Measurements from ENCODE around the gene NGF. TPM values are rescaled to one million over a fixed set of nuclear protein-coding genes. Genes with fewer than 3 reads are reported as not detected.

NGF gene
- total RNA-seq, 5 donors from 2014 or later (not counting 1 experiment from before 2014, with no cell fraction given): not detected

GRCh38 chr1:115237507-115237906, 100.5 kb downstream of the NGF start:
- Histone ChIP-seq H3K4me1 (ENCODE audit: control insufficient read depth in 1 of 2, extremely low read depth in 1 of 2, insufficient read depth in 2 of 2, low read length in 2 of 2) (no peaks in the 10 kb centered on the region), H3K4me3 (ENCODE audit: control insufficient read depth in 1 of 2, extremely low read depth in 1 of 2, low read length in 1 of 2) (no peak overlapping the region), H3K9me3 (no peaks in the 10 kb centered on the region), H3K27ac (ENCODE audit: low read length) (no peak overlapping the region), H3K27me3 (replicated peaks in 1 of 2; ENCODE audit: control insufficient read depth in 2 of 2, extremely low read depth in 1 of 2, insufficient read depth in 2 of 2, low read length in 1 of 2) (peaks cover 0 to 7% of the 10 kb centered on the region in 2 experiments), H3K36me3 (ENCODE audit: control insufficient read depth in 2 of 2, extremely low read depth in 1 of 2, insufficient read depth in 1 of 2, low read length in 1 of 2) (no peaks in the 10 kb centered on the region)
- 80% methylated on average over 2 of the region's 5 CpGs for WGBS (ENCODE audit: insufficient coverage)
- Mint-ChIP-seq H3K4me3 (no peak overlapping the region), H3K36me3 (no peaks in the 10 kb centered on the region), H3K9me3 (no peaks in the 10 kb centered on the region), H3K27ac (no peak overlapping the region), H3K4me1 (no peaks in the 10 kb centered on the region), H3K27me3 (peaks cover 7 to 20% of the 10 kb centered on the region in 2 donors)
- ATAC-seq (replicated peaks in 1 of 4): no peak
- POLR2A ChIA-PET: no interaction called here
- DNase-seq: no peak
- CTCF ChIA-PET: no interaction called here

DNA sequence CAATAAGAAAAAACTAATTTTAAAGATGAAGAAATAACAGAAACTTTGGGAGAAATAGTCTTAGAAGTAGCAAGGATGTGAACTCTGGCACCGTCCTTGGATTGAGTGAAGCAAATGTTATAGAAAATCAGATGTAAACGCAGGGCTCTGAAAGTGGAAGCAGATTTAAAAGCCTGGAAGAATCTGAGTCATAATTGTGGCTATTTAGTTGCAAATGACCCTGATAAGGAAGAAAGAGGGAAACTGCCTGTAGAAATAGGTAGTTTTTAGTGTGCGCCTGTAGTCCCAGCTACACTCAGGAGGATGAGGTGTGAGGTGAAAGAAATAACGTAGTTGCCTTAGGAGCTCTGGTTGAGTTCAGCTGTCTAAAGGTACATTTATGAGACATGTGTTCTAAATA, 101.0 kb downstream of the NGF start:
- H3K4me1 ChIP-seq (ENCODE audit: control insufficient read depth in 1 of 2, extremely low read depth in 1 of 2, insufficient read depth in 2 of 2, low read length in 2 of 2): no peaks in the 10 kb centered on the region
- ATAC-seq (replicated peaks in 1 of 4) (no peak), DNase-seq (no peak)
- WGBS (ENCODE audit: insufficient coverage): 91% methylated on average over 4 of the region's 4 CpGs
- Mint-ChIP-seq H3K36me3 (no peaks in the 10 kb centered on the region), H3K27me3 (peaks cover 6 to 19% of the 10 kb centered on the region in 2 donors), H3K9me3 (no peaks in the 10 kb centered on the region), H3K27ac (no peak overlapping the region), H3K4me1 (no peaks in the 10 kb centered on the region), H3K4me3 (no peak overlapping the region)
- CTCF ChIA-PET: no interaction called here
- no peaks in the 10 kb centered on the region for H3K9me3 ChIP-seq
- peaks cover 0 to 7% of the 10 kb centered on the region in 2 experiments for H3K27me3 ChIP-seq (replicated peaks in 1 of 2; ENCODE audit: control insufficient read depth in 2 of 2, extremely low read depth in 1 of 2, insufficient read depth in 2 of 2, low read length in 1 of 2)
- no peaks in the 10 kb centered on the region for H3K36me3 ChIP-seq (ENCODE audit: control insufficient read depth in 2 of 2, extremely low read depth in 1 of 2, insufficient read depth in 1 of 2, low read length in 1 of 2)
- H3K4me3 ChIP-seq (ENCODE audit: control insufficient read depth in 1 of 2, extremely low read depth in 1 of 2, low read length in 1 of 2): no peak overlapping the region
- no peak overlapping the region for H3K27ac ChIP-seq (ENCODE audit: low read length)
- POLR2A ChIA-PET: no interaction called here

Other genes with a start within 250 kb of the NGF start
- 1 to 10 TPM; 2.1 to 8.7 (median 4.0) TPM for gene TSPAN2, start 248.7 kb downstream of the NGF start, total RNA-seq